ENCODE measurements around the gene PLD3. TPM values are rescaled to one million over a fixed set of nuclear protein-coding genes. Genes with fewer than 3 reads are reported as not detected.

The PLD3 gene
- total RNA-seq, 1 donor from 2014 or later = 116 TPM

DNA sequence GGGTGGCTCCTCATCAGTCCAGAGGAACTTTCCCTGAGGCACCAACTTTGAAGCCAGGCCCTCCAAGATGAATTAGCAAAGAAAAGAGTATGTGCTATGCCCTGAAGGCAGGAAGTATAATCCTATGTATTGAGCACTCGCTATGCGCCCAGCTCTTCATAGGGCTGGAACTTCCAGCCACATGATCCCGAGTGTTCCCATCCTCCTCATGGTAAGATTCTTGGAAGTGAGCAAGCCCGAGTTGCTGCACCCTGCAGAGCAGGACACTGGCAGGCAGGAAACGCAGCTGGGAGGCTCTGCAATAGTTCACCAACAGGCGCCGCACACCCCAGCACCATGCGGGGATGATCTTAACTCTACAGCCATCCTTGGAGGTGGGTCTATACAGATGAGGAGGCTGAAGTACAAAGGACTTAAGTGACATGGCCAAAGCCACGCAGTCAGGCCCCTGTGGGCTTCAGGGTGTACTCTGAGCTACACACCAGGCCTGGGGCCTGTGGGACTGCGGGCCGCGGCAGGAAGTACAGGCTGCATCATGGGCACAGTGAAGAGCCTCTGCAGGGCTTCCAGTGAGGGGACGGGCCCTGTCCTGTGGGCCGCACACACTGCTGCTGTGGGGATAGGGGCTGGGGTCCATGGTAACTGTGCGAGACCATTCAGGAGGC, 25.4 kb upstream of the PLD3 start:
- Histone ChIP-seq H4K20me1 (ENCODE audit: low read depth) (no peaks in the 10 kb centered on the region), H2AFZ (replicated peaks) (no peak overlapping the region), H3F3A (ENCODE audit: low read depth) (no peaks in the 10 kb centered on the region), H3K79me2 (ENCODE audit: low read depth) (no peaks in the 10 kb centered on the region), H3K4me3 (no peak overlapping the region), H3K4me1 (no peaks in the 10 kb centered on the region), H3K9me3 (ENCODE audit: low read depth) (no peaks in the 10 kb centered on the region), H3K27me3 (no peaks in the 10 kb centered on the region), H3K27ac (no peak overlapping the region), H3K9ac (no peak overlapping the region), H3K4me2 (no peak overlapping the region), H3K36me3 (no peaks in the 10 kb centered on the region)
- DNase-seq (ENCODE audit: low spot score) = no peak
- peaks cover 15% of the 10 kb centered on the region for H3K36me3 Mint-ChIP-seq
- TF ChIP-seq, protein P1, sequence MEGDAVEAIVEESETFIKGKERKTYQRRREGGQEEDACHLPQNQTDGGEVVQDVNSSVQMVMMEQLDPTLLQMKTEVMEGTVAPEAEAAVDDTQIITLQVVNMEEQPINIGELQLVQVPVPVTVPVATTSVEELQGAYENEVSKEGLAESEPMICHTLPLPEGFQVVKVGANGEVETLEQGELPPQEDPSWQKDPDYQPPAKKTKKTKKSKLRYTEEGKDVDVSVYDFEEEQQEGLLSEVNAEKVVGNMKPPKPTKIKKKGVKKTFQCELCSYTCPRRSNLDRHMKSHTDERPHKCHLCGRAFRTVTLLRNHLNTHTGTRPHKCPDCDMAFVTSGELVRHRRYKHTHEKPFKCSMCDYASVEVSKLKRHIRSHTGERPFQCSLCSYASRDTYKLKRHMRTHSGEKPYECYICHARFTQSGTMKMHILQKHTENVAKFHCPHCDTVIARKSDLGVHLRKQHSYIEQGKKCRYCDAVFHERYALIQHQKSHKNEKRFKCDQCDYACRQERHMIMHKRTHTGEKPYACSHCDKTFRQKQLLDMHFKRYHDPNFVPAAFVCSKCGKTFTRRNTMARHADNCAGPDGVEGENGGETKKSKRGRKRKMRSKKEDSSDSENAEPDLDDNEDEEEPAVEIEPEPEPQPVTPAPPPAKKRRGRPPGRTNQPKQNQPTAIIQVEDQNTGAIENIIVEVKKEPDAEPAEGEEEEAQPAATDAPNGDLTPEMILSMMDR (IDR thresholded peaks at IDR 0.05) = no peak
- no peaks in the 10 kb centered on the region for H3K27me3 Mint-ChIP-seq (ENCODE audit: insufficient read depth, low read depth)
- no peak overlapping the region for H3K4me3 Mint-ChIP-seq
- no peak overlapping the region for H3K27ac Mint-ChIP-seq
- H3K9me3 Mint-ChIP-seq = no peaks in the 10 kb centered on the region
- peaks cover 5% of the 10 kb centered on the region for H3K4me1 Mint-ChIP-seq

- Histone ChIP-seq H3K27ac (no peak overlapping the region), H3K4me2 (no peak overlapping the region), H4K20me1 (ENCODE audit: low read depth) (no peaks in the 10 kb centered on the region), H3K9me3 (ENCODE audit: low read depth) (no peaks in the 10 kb centered on the region), H3K9ac (no peak overlapping the region), H2AFZ (replicated peaks) (no peak overlapping the region), H3K27me3 (no peaks in the 10 kb centered on the region), H3K36me3 (no peaks in the 10 kb centered on the region), H3K79me2 (ENCODE audit: low read depth) (no peaks in the 10 kb centered on the region), H3K4me1 (no peaks in the 10 kb centered on the region), H3F3A (ENCODE audit: low read depth) (no peaks in the 10 kb centered on the region), H3K4me3 (no peak overlapping the region)
- no peak for DNase-seq (ENCODE audit: low spot score)
- no peak for TF ChIP-seq EZH2phosphoT487 (IDR thresholded peaks at IDR 0.05)
- TF ChIP-seq, protein P1 (IDR thresholded peaks at IDR 0.05) = no peak
- TF ChIP-seq EZH2 (IDR thresholded peaks at IDR 0.05) = no peak
- no peak overlapping the region for H3K4me3 Mint-ChIP-seq
- no peak overlapping the region for H3K27ac Mint-ChIP-seq
- peaks cover 15% of the 10 kb centered on the region for H3K36me3 Mint-ChIP-seq
- no peaks in the 10 kb centered on the region for H3K27me3 Mint-ChIP-seq (ENCODE audit: insufficient read depth, low read depth)
- no peaks in the 10 kb centered on the region for H3K9me3 Mint-ChIP-seq
- peaks cover under 1% of the 10 kb centered on the region for H3K4me1 Mint-ChIP-seq
Observed at GRCh38 chr19:40323705-40324104, 24.8 kb upstream of the PLD3 start.

- H3K36me3 ChIP-seq = no peaks in the 10 kb centered on the region
- H3F3A ChIP-seq (ENCODE audit: low read depth) = no peaks in the 10 kb centered on the region
- no peak overlapping the region for H3K9ac ChIP-seq
- no peak for DNase-seq (ENCODE audit: low spot score)
- H3K9me3 Mint-ChIP-seq = no peaks in the 10 kb centered on the region
- H3K27me3 ChIP-seq = no peaks in the 10 kb centered on the region
- TF ChIP-seq EZH2 (IDR thresholded peaks at IDR 0.05) = no peak
- no peak for TF ChIP-seq EZH2phosphoT487 (IDR thresholded peaks at IDR 0.05)
- TF ChIP-seq, protein P1 (IDR thresholded peaks at IDR 0.05) = no peak
- H2AFZ ChIP-seq (replicated peaks) = no peak overlapping the region
- no peak overlapping the region for H3K4me2 ChIP-seq
- no peak overlapping the region for H3K4me3 Mint-ChIP-seq
- no peak overlapping the region for H3K27ac ChIP-seq
- no peaks in the 10 kb centered on the region for H3K4me1 ChIP-seq
- no peaks in the 10 kb centered on the region for H3K27me3 Mint-ChIP-seq (ENCODE audit: insufficient read depth, low read depth)
- no peaks in the 10 kb centered on the region for H4K20me1 ChIP-seq (ENCODE audit: low read depth)
- no peak overlapping the region for H3K27ac Mint-ChIP-seq
- no peak overlapping the region for H3K4me3 ChIP-seq
- no peaks in the 10 kb centered on the region for H3K79me2 ChIP-seq (ENCODE audit: low read depth)
- H3K36me3 Mint-ChIP-seq = peaks cover 15% of the 10 kb centered on the region
- no peaks in the 10 kb centered on the region for H3K9me3 ChIP-seq (ENCODE audit: low read depth)
- no peaks in the 10 kb centered on the region for H3K4me1 Mint-ChIP-seq
Observed at GRCh38 chr19:40326201-40326600, 22.3 kb upstream of the PLD3 start.
